NT2/D1 (cell line): ENCODE results near the gene CEBPB.

ENCODE experiments used
- SUZ12 ChIP-seq: IDR thresholded peaks from 2 replicates; pipeline ENCODE4 v1.6.1; 2011; ENCODE audit not compliant: insufficient read length, insufficient read depth; ENCODE audit errors: extremely low read depth
- YY1 ChIP-seq: IDR thresholded peaks from 2 replicates; pipeline ENCODE4 v1.6.1; 2011; ENCODE audit not compliant: insufficient read length, insufficient read depth
- ZNF274 ChIP-seq: IDR thresholded peaks from 2 replicates; pipeline ENCODE4 v1.6.1; 2011; ENCODE audit warnings: mild to moderate bottlenecking, low read depth, low read length

- TF ChIP-seq YY1 = no peak
- TF ChIP-seq ZNF274 = no peak
- no peak for TF ChIP-seq SUZ12
Measured at GRCh38 chr20:50202677-50203076, 12.0 kb downstream of the CEBPB start.
